ENCODE results near the gene GNPAT.
"Not testable (repeated sequence)": the region's sequence is repeated elsewhere in the genome, so short reads cannot be mapped to it uniquely, and the experiment has no call there.

The GNPAT gene

GRCh38 chr1:231240883-231241735, at the start of gene GNPAT:
Gene GNPAT (plus strand): TSS chr1:231241212. CDS start chr1:231241379, 167 bp downstream.
- peak; percentile 84 for DNase-seq

DNA sequence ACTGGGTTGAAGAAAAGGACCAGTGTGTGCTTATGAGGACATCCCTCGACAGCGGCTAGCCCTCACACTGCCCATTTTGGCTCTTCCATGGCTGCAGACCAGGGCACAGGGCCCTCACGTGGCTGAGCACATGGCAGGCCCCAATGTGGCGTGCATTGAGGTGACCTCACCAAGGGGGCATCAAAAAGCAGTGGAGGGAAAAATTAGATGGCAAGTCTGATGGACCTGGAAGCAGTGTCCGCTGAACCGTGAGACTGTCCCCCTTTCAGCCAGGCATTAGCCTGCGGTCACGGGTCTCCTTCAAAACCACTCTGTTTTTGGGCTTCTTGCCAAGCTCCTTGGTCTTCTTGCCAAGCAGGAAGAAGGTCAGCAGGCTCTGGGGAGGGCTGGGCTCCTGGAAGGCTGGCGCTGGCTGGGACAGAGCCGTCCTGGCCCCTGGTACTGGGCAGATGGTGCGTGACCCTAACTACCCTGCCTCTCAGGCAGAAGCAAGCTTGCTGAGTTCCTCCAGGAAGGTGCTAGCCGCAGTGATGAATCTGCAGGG, 48.3 kb upstream of the GNPAT start:
- no peak for DNase-seq

GRCh38 chr1:231193710-231194340, 47.2 kb upstream of the GNPAT start:
- no peak for DNase-seq

DNA sequence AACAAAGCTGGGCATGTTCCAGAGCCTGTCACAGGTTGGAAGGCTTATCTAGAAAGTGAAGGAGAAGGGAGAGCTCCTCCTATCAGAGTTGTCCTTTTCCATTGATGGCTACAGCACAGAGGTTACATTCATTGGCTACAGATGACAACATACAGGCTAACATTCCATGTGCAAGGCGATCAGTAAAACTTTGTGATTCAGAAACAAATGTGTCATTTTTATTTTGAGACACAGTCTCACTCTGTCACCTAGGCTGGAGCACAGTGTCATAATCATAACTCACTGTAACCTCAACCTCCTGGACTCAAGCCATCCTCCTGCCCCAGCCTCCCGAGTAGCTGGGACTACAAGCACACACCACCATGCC, 46.6 kb upstream of the GNPAT start:
- no peak for DNase-seq

- no peak for DNase-seq
Measured at GRCh38 chr1:231194843-231195516, 46.0 kb upstream of the GNPAT start.

DNA sequence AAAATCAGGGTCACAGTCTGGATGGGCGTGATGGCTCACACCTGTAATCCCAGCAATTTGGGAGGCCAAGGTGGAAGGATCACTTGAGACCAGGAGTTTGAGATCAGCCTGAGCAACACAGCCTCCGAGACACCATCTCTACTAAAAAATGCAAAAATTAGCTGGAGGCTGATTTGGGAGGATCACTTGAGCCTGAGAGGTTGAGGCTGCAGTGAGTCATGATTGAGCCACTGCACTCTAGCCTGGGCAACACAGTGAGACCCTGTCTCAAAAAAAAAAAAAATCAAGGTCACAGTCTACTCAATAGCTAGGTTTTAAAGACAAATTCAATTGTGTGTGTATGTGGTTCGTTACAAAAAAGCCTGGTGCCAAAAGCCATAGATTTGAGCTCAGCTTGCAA, 44.7 kb upstream of the GNPAT start:
- no peak for DNase-seq

- DNase-seq, result no peak
Measured at GRCh38 chr1:231196728-231197127, 44.3 kb upstream of the GNPAT start.

DNA sequence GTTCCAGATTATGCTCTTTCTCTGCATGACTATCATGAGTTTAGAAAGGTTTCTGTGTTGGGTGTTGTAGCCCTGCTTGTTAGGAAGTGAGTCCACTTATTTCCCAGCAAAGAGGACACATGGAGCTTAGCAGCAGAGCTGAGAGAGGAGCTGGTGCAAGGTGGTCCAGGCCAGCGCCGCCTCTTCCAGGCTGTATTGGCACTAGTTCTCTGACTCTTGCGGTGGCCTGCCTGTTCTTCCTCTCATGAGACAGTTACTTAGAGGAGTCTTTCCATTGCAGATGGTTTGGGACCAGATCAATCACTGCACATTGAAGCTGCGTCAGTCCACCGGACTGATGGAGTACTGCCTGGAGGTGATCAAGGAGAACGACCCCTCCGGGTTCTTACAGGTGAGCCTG, 41.1 kb upstream of the GNPAT start:
- no peak for DNase-seq

DNA sequence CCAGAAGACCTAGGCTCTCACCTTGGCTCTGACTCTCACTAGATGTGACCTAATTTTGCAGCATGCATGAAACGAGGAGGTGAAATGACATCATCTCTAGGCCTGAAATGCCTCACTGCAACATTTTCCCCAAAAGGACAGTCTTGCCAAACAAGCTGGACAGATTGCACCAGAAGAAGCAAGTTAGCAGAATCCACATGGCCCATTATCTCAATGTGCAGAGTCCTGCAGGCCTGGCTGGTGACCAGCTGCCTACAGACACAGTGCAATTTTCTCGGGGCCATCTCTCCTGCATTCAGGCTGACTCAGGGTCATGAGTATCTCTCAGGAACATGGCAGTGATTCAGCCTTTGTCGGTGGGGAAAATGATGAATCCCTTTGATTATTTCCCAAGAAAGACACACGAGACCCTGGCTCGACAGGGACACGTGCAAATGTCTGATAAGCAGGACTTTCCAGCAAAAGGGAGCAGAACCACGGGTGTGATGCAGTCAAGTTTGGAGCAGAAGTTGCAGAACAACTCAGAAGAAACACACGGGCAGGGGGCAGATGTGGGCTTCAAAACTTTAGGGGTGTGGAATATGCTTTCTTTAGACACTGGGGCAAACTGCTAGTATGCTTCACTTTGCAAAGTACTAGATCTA, 40.5 kb upstream of the GNPAT start:
- no peak for DNase-seq

- DNase-seq, result no peak
Measured at GRCh38 chr1:231201375-231201978, 39.5 kb upstream of the GNPAT start.

GRCh38 chr1:231201979-231202633, 38.9 kb upstream of the GNPAT start:
- DNase-seq, result no peak

- no peak for DNase-seq
Measured at GRCh38 chr1:231203259-231204057, 37.6 kb upstream of the GNPAT start.

DNA sequence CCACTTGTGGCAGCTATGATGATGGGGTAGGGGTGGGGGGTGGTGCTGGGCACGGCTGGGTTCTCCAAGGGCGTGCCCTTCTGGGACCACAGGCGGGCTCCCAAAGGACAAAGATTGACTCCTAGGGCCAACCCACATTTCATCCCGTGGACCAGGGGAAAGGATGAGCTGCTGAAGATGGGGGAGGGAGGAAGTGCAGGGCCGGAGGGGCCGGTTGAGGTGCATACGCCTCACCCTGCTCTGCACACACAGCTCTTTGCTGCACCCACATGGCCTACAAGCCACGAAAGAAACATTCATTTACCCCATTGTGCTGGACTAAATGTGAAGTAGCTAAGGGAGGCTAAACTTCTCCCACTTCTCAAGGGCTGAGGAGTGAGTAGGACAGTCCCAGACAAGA, 34.2 kb upstream of the GNPAT start:
- no peak for DNase-seq

- DNase-seq, result no peak
Measured at GRCh38 chr1:231207437-231207836, 33.6 kb upstream of the GNPAT start.

DNA sequence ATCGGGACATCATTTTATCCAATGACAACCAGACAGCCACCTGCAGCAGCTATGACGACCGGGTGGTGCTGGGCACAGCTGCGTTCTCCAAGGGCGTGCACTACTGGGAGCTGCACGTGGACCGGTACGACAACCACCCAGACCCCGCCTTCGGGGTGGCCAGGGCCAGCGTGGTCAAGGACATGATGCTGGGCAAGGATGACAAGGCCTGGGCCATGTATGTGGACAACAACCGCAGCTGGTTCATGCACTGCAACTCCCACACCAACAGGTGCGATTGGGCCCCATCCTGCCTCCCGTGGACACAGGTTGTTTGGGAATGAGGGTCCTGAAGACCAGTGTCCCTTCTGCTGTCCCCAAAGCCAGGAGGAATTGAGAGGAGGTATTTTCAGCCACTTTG, 32.0 kb upstream of the GNPAT start:
- DNase-seq, result no peak

DNA sequence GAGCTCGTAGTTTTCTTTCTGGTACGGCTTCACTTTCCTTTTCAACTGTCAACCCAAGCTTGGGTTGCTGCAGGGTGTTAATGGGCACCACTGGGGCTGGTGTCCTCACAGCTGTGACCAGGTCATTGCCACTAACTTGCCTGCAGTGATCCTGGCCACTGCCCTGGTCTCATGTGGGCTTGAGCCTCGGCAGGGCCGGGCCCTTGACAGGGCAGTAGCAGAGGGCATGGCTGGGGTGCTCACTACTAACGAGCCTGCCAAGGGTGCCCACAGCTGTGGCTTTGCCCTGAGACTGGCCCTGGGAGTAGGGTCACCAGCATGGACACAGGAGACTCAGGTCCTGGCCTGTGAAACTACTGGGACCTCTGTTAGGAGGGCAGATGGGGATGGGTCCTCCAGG, 31.5 kb upstream of the GNPAT start:
- no peak for DNase-seq

DNA sequence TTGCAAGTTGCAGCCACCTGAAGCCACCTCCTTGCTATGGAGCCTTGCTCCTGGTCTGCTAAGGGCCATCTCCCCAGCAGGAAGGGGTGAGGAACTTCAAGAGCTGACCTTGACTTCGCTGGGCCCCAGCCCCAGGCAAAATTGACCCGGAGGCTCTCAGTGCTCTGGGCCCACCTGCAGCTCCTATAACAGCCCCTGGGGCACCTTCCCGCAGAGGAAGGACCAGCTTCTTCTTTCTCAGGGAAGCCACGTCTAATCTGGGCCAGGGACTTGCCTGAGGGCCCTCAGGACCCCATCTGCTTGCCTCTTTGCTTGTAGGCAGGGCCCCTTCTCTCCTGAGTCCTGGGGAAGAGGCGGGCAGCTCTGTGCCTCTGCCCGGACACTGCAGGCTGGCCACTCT, 30.9 kb upstream of the GNPAT start:
- DNase-seq, result no peak

GRCh38 chr1:231211005-231211857, 29.8 kb upstream of the GNPAT start:
- peak; percentile 90 for DNase-seq

GRCh38 chr1:231212301-231212700, 28.7 kb upstream of the GNPAT start:
- DNase-seq, result not testable (repeated sequence)

- no peak for DNase-seq
Measured at GRCh38 chr1:231213831-231214573, 27.0 kb upstream of the GNPAT start.

All from activated T-cell treated with anti-CD3 and anti-CD28 coated beads for 4 hours (primary cell).